Neuron (in vitro differentiated cells): ENCODE data around the gene CFAP298.

Experiments
- H2AFZ ChIP-seq: one replicate; pipeline ENCODE4 v1.6.1; 2013; ENCODE audit warnings: low read depth, mild to moderate bottlenecking, inconsistent platforms, low read length, moderate library complexity
- H3K27me3 ChIP-seq: one replicate; pipeline ENCODE4 v1.6.1; 2013; ENCODE audit warnings: low read length; ENCODE audit not compliant: insufficient read depth
- H3K36me3 ChIP-seq: one replicate; pipeline ENCODE4 v1.6.1; 2013; ENCODE audit warnings: low read length; ENCODE audit not compliant: insufficient read depth
- H3K4me1 ChIP-seq: one replicate; pipeline ENCODE4 v1.6.1; 2013; ENCODE audit warnings: low read length; ENCODE audit not compliant: insufficient read depth
- H3K4me3 ChIP-seq: 2 replicates; pipeline ENCODE4 v1.5.1; 2013; ENCODE audit warnings: mild to moderate bottlenecking, low read length, moderate library complexity
- H3K9me3 ChIP-seq: one replicate; pipeline ENCODE4 v1.6.1; 2013; ENCODE audit warnings: low read length

Gene CFAP298

GRCh38 chr21:32549440-32549839 is 62.7 kb downstream of the CFAP298 start:
- Histone ChIP-seq H3K27me3 (peaks cover 4% of the 10 kb centered on the region), H3K4me3 (no peak overlapping the region), H3K4me1 (peaks cover 2% of the 10 kb centered on the region), H3K9me3 (no peaks in the 10 kb centered on the region), H2AFZ (no peak overlapping the region), H3K36me3 (no peaks in the 10 kb centered on the region)
